Stomach (tissue), 9 donors: ENCODE data around the gene LBHD1. TPM values are rescaled to one million over a fixed set of nuclear protein-coding genes. Genes with fewer than 3 reads are reported as not detected.

ENCODE experiments used
- DNase-seq, 2 donors: peaks; one replicate each; pipeline versions ENCODE4 v3.0.0 to v3.0.0-alpha.2; 2013 to 2019
- H3K27ac ChIP-seq, 5 donors: fragments of 200-600 bp in 4 of 5; sonication (generic) in 4 of 5; one replicate each; pipeline ENCODE4 v1.5.1; 2013 to 2019; ENCODE audit warnings: mild to moderate bottlenecking in 1 of 5, moderate library complexity in 1 of 5
- H3K27me3 ChIP-seq, 3 donors: fragments of 200-600 bp; sonication (generic); one replicate each; pipeline ENCODE4 v1.5.1; 2017 to 2019; ENCODE audit warnings: mixed run types in 1 of 3
- H3K36me3 ChIP-seq, 4 donors: fragments of 200-600 bp; sonication (generic); 1 replicate in 3 of 4; 2 replicates in 1 of 4; pipeline ENCODE4 v1.5.1; 2016 to 2019
- H3K4me1 ChIP-seq, 4 donors: fragments of 200-600 bp; sonication (generic); one replicate each; pipeline ENCODE4 v1.5.1; 2016 to 2019
- H3K4me3 ChIP-seq, 4 donors: fragments of 200-600 bp; sonication (generic) in 3 of 4; one replicate each; pipeline ENCODE4 v1.5.1; 2016 to 2019; ENCODE audit warnings: mild to moderate bottlenecking in 1 of 4
- H3K9me3 ChIP-seq, 4 donors: fragments of 200-600 bp; sonication (generic); one replicate each; pipeline ENCODE4 v1.5.1; 2016 to 2019
- CTCF ChIP-seq, 7 experiments: fragments of 450-650 bp in 4 of 7; fragments of 200-600 bp in 3 of 7; sonication (generic) in 3 of 7; IDR thresholded peaks; one replicate each; pipeline ENCODE4 v1.5.1; 2016 to 2019; ENCODE audit warnings: antibody characterized with exemption in 7 of 7, control low read depth in 2 of 7, mild to moderate bottlenecking in 1 of 7
- EP300 ChIP-seq: sonication (generic); formaldehyde crosslinking; IDR thresholded peaks from one replicate; pipeline ENCODE4 v1.6.1; 2017; ENCODE audit warnings: antibody characterized with exemption
- POLR2A ChIP-seq, 4 donors: fragments of 450-650 bp; IDR thresholded peaks; one replicate each; pipeline ENCODE4 v1.6.1; 2016; ENCODE audit warnings: antibody characterized with exemption in 4 of 4, control low read depth in 2 of 4, mild to moderate bottlenecking in 1 of 4, moderate library complexity in 1 of 4
- POLR2AphosphoS5 ChIP-seq, 3 donors: sonication (generic); formaldehyde crosslinking; IDR thresholded peaks; one replicate each; pipeline ENCODE4 v1.6.1; 2016; ENCODE audit warnings: antibody characterized with exemption in 3 of 3
- WGBS, 5 donors: extraction: QIAGEN DNeasy Blood & Tissue Kit in 3 of 5; methylation state at CpG; one replicate each; pipeline versions ENCODE4 v1.1.5 to v1.1.7; 2013 to 2018; 5-methylcytosine and 5-hydroxymethylcytosine counted together
- intact Hi-C: fragments of 100-400 bp; cut with DNase I; formaldehyde crosslinking; loops from one replicate; pipeline ENCODE4 v1.15.1; 2023; ENCODE audit warnings: low total_unique reads
- polyA plus RNA-seq, 3 donors: library from polyadenylated mRNA; stranded (reverse); fragments of 200-250 nt; gene quantifications; one replicate each; pipeline ENCODE4 v1.2.3, GENCODE V29; 2013
- total RNA-seq, 5 donors: library from RNA; depleted of rRNA; stranded (reverse); fragments of >200 nt; gene quantifications; one replicate each; pipeline versions ENCODE4 v1.1.0 to v1.2.3, GENCODE V29; 2014 to 2016
- donor health status: healthy with polysubstance abuse.
- donor health status: Bipolar disorder and iron deficiency.
- donor health status: healthy.

Gene LBHD1
- total and polyA plus RNA-seq, 8 donors, result 0.45 to 56.6 (median 6.2) TPM

GRCh38 chr11:62649486-62649885, 22.6 kb downstream of the LBHD1 start:
- TF ChIP-seq POLR2AphosphoS5 (IDR thresholded peaks at IDR 0.05) (no peak), POLR2A (IDR thresholded peaks at IDR 0.05) (no peak), EP300 (no peak), CTCF (IDR thresholded peaks at IDR 0.05) (no peak)
- DNase-seq, result no peak

GRCh38 chr11:62648967-62649364, 23.1 kb downstream of the LBHD1 start:
- no peak overlapping the region for H3K27ac ChIP-seq
- no peak overlapping the region for H3K4me3 ChIP-seq
- intact Hi-C loops, result no loop called here
- no peak for DNase-seq
- no peaks in the 10 kb centered on the region for H3K27me3 ChIP-seq
- no peak for TF ChIP-seq EP300
- no peak for TF ChIP-seq POLR2AphosphoS5 (IDR thresholded peaks at IDR 0.05)
- no peak for TF ChIP-seq CTCF (IDR thresholded peaks at IDR 0.05)
- TF ChIP-seq POLR2A (IDR thresholded peaks at IDR 0.05), result no peak
- H3K4me1 ChIP-seq, result peaks cover 34 to 59% (median 52%) of the 10 kb centered on the region in 4 donors
- H3K9me3 ChIP-seq, result no peaks in the 10 kb centered on the region
- H3K36me3 ChIP-seq, result peaks cover 26 to 40% (median 35%) of the 10 kb centered on the region in 4 donors
- 87 to 91% (median 90%) methylated on average over 9 to 11 of the region's 11 CpGs for WGBS, 5 donors

More at GRCh38 chr11:62649486-62649885, 22.6 kb downstream of the LBHD1 start:
- Histone ChIP-seq H3K4me1 (peaks cover 34 to 55% (median 49%) of the 10 kb centered on the region in 4 donors), H3K4me3 (no peak overlapping the region), H3K36me3 (peaks cover 21 to 35% (median 30%) of the 10 kb centered on the region in 4 donors), H3K9me3 (no peaks in the 10 kb centered on the region), H3K27me3 (no peaks in the 10 kb centered on the region), H3K27ac (no peak overlapping the region)
- intact Hi-C loops, result no loop called here
- 83 to 91% (median 90%) methylated on average over 9 to 11 of the region's 11 CpGs for WGBS, 5 donors

- H3K4me1 ChIP-seq, result peaks cover 34 to 61% (median 52%) of the 10 kb centered on the region in 4 donors
- no peak overlapping the region for H3K27ac ChIP-seq
- H3K27me3 ChIP-seq, result no peaks in the 10 kb centered on the region
- no peak overlapping the region for H3K4me3 ChIP-seq
- no peak for DNase-seq
- H3K36me3 ChIP-seq, result peaks cover 31 to 46% (median 41%) of the 10 kb centered on the region in 4 donors
- TF ChIP-seq POLR2A (IDR thresholded peaks at IDR 0.05) (no peak), EP300 (no peak), POLR2AphosphoS5 (IDR thresholded peaks at IDR 0.05) (no peak), CTCF (IDR thresholded peaks at IDR 0.05) (no peak)
- intact Hi-C loops, result no loop called here
- no peaks in the 10 kb centered on the region for H3K9me3 ChIP-seq
- 89 to 95% (median 95%) methylated on average over 20 to 24 of the region's 24 CpGs for WGBS, 5 donors
Measured at GRCh38 chr11:62648185-62648966, 23.7 kb downstream of the LBHD1 start.

GRCh38 chr11:62647609-62648005, 24.5 kb downstream of the LBHD1 start:
- intact Hi-C loops, result no loop called here
- 77 to 85% (median 81%) methylated on average over 3 to 6 of the region's 6 CpGs for WGBS, 5 donors
- Histone ChIP-seq H3K4me3 (no peak overlapping the region), H3K27ac (no peak overlapping the region), H3K9me3 (no peaks in the 10 kb centered on the region), H3K36me3 (peaks cover 39 to 54% (median 48%) of the 10 kb centered on the region in 4 donors), H3K4me1 (peaks cover 34 to 63% (median 50%) of the 10 kb centered on the region in 4 donors), H3K27me3 (no peaks in the 10 kb centered on the region)
- no peak for DNase-seq
- TF ChIP-seq POLR2A (IDR thresholded peaks at IDR 0.05) (no peak), CTCF (IDR thresholded peaks at IDR 0.05) (no peak), POLR2AphosphoS5 (IDR thresholded peaks at IDR 0.05) (no peak), EP300 (no peak)
